ACC112 (cell line): ENCODE data around the gene GIGYF2.

Experiments used
- H2AFZ ChIP-seq: fragments of 200-600 bp; sonication (generic); one replicate; pipeline ENCODE4 v1.6.0; 2017; ENCODE audit warnings: antibody characterized with exemption, low read length; ENCODE audit not compliant: unreplicated experiment
- H3K27ac ChIP-seq: fragments of 200-600 bp; sonication (generic); 2 replicates; pipeline ENCODE4 v1.5.1; 2014; ENCODE audit warnings: low read depth, mild to moderate bottlenecking, antibody characterized with exemption, low read length, moderate library complexity
- H3K27me3 ChIP-seq: fragments of 200-600 bp; sonication (generic); 2 replicates; pipeline ENCODE4 v1.6.1; 2014; ENCODE audit warnings: mild to moderate bottlenecking, antibody characterized with exemption, low read length, moderate library complexity, mixed read lengths; ENCODE audit not compliant: insufficient read depth
- H3K36me3 ChIP-seq: fragments of 200-600 bp; sonication (generic); 2 replicates; pipeline ENCODE4 v1.6.1; 2016; ENCODE audit warnings: mild to moderate bottlenecking, antibody characterized with exemption, low read length, moderate library complexity, mixed read lengths; ENCODE audit not compliant: insufficient read depth
- H3K4me1 ChIP-seq: fragments of 200-600 bp; sonication (generic); one replicate; pipeline ENCODE4 v1.6.1; 2016; ENCODE audit warnings: low read length, mixed read lengths; ENCODE audit not compliant: insufficient read depth, unreplicated experiment, control insufficient read depth
- H3K4me3 ChIP-seq: fragments of 200-600 bp; sonication (generic); 2 replicates; pipeline ENCODE4 v1.5.1; 2014; ENCODE audit warnings: mild to moderate bottlenecking, low read depth, low read length
- H3K79me2 ChIP-seq: fragments of 200-600 bp; sonication (generic); one replicate; pipeline ENCODE4 v1.6.0; 2016; ENCODE audit warnings: low read length; ENCODE audit not compliant: control insufficient read depth, unreplicated experiment, insufficient read depth

GIGYF2 gene

DNA sequence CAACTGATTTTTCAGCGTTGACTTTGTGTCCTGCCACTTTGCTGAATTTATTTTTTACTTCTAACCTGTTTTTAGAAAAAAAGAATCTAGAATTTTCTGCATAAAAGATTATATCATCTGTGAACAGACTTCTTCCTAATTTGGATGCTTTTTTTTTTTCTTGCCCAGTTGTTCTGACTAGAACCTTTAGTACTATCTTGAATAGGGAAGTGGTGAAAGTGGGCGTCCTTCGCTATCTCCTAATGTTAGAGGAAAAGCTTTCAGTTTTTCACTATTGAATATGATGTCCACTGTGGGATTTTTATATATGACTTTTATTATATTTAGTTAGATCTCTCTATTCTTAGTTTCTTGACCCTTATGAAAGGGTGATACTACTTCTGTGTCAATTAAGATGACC, 105.0 kb downstream of the GIGYF2 start:
- H3K36me3 ChIP-seq, result peaks cover 36% of the 10 kb centered on the region
- H3K4me3 ChIP-seq, result no peak overlapping the region
- H3K27me3 ChIP-seq, result no peaks in the 10 kb centered on the region
- H3K4me1 ChIP-seq, result peaks cover 4% of the 10 kb centered on the region
- H2AFZ ChIP-seq, result no peak overlapping the region
- H3K79me2 ChIP-seq, result peaks cover 6% of the 10 kb centered on the region
- no peak overlapping the region for H3K27ac ChIP-seq

DNA sequence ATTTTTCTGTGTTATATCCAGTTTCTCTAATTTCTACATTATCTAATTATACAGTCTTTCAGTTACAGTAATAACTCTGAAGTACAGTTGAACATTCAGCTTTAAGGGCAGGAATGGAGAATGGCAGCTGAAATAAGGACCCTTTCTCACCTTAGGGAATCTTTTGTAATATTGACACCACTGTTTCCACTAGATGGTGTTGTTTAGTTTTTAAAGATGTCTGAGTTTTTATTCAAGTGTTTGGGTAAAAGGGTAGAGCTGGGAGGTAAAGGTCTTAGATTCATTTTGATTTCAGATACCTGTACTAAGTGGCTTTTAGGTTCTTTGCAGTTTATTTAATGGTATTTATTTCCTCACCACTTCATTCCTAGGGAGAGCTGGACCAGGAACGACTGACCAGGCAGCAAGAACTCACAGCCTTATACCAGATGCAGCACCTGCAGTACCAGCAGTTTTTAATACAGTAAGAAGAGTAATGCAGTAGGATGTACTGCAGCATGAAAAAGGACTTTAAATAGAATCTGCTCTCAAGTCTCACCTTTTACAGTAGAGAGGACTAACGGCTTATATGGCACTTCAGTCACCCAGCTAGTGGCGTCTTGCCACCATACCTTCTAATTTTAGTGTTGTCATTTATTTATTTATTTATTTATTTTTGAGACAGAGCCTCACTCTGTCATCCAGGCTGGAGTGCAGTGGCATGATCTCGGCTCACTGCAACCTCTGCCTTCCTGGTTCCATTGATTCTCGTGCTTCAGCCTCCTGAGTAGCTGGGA, 112.4 kb downstream of the GIGYF2 start:
- Histone ChIP-seq H3K4me3 (no peak overlapping the region), H3K4me1 (no peaks in the 10 kb centered on the region), H3K27ac (no peak overlapping the region), H2AFZ (no peak overlapping the region), H3K79me2 (no peaks in the 10 kb centered on the region), H3K27me3 (no peaks in the 10 kb centered on the region), H3K36me3 (peaks cover 37% of the 10 kb centered on the region)

DNA sequence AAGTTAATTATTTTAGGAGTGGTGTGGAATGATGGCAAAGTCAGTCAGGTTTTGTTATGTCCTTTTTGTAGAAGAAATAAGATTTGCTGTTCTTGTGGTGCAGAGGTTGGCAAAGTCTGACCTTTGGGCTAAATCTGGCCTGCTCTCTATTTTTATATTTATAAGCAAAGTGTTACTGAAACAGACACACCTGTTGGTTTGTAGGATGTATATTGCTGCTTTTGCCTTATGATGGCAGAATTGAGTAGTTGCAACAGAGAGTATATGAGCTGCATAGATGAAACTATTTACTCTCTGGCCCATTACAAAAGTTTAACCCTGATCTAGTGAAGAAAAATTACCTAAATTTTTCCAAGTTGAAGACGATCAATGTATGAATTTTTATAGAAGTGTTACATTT, 113.3 kb downstream of the GIGYF2 start:
- H3K79me2 ChIP-seq, result no peaks in the 10 kb centered on the region
- peaks cover 42% of the 10 kb centered on the region for H3K36me3 ChIP-seq

DNA sequence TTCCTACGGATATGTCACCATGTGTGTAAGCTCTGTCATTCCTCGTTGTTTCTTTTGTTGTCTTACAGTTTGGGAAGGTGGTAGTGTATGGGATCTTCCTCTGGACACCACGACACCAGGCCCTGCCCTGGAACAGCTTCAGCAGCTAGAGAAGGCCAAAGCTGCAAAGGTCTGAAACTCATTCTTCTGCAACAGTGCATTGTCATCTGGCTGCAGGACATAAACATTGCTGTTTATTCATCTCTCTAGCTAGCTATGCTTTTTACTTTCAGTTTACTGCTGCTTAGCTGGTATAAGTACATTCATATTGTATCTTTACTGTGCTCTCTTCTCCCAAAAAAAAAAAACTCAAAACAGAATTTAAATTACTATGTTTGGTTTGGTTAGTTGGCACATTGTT, 118.4 kb downstream of the GIGYF2 start:
- Histone ChIP-seq H3K27me3 (no peaks in the 10 kb centered on the region), H3K27ac (no peak overlapping the region), H2AFZ (no peak overlapping the region), H3K4me3 (no peak overlapping the region), H3K79me2 (no peaks in the 10 kb centered on the region), H3K4me1 (no peaks in the 10 kb centered on the region), H3K36me3 (peaks cover 45% of the 10 kb centered on the region)

More for the DNA sequence above, 113.3 kb downstream of the GIGYF2 start:
- Histone ChIP-seq H3K27ac (no peak overlapping the region), H2AFZ (no peak overlapping the region), H3K27me3 (no peaks in the 10 kb centered on the region), H3K4me1 (no peaks in the 10 kb centered on the region), H3K4me3 (no peak overlapping the region)

DNA sequence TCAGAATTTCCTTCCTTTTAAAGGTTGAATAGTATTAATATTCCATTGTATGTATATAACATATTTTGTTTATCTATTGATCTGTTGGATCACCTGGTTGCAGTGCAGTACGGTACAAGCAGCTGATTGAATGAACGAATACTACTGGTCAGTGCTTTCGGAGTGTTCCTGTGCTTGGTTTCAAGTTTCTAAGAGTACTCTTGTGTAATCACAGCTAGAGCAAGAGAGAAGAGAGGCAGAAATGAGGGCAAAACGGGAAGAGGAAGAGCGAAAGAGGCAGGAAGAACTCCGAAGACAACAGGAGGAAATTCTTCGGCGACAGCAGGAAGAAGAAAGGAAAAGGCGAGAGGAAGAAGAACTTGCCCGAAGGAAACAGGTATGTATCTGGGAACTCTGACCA, 119.5 kb downstream of the GIGYF2 start:
- Histone ChIP-seq H3K4me3 (no peak overlapping the region), H3K27ac (no peak overlapping the region), H3K4me1 (no peaks in the 10 kb centered on the region), H3K36me3 (peaks cover 39% of the 10 kb centered on the region), H2AFZ (no peak overlapping the region), H3K27me3 (no peaks in the 10 kb centered on the region), H3K79me2 (no peaks in the 10 kb centered on the region)

DNA sequence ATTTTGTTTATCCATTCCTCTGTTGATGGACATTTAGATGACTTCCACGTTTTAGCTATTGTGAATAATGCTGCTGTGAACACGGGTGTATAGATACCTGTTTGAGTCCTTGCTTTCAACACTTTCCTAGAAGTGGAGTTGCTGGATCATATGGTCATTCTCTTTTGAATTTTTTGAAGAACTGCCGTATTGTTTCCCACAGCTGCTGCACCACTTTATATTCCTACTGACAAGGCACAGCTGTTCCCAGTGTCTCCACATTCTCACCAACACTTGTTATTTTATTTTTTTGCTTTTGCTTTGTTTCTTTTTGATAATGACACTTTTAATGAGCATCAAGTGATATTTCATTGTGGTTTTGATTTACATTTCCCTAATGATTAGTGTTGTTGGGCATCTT, 120.6 kb downstream of the GIGYF2 start:
- Histone ChIP-seq H3K4me3 (no peak overlapping the region), H3K36me3 (peaks cover 30% of the 10 kb centered on the region), H3K79me2 (no peaks in the 10 kb centered on the region), H3K27me3 (no peaks in the 10 kb centered on the region), H3K4me1 (no peaks in the 10 kb centered on the region), H3K27ac (no peak overlapping the region), H2AFZ (no peak overlapping the region)

DNA sequence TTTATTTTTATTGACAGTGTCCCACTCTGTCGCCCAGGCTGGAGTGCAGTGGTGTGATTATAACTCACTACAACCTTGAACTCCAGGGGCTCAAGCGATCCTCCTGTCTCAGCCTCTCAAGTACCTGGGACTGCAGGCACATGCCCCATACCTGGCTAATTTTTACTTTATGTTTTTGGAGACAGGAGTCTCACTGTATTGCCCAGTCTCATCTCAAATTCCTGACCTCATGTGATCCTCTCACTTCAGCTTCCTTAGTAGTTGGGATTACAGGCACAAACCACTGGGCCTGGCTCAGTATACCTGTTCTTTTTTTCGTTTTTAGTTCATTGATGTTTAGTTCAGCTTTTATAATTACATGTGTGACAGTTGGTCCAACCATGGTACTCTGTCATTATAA, 132.9 kb downstream of the GIGYF2 start:
- H3K27me3 ChIP-seq, result no peaks in the 10 kb centered on the region
- H2AFZ ChIP-seq, result no peak overlapping the region
- H3K79me2 ChIP-seq, result peaks cover 3% of the 10 kb centered on the region
- peaks cover 20% of the 10 kb centered on the region for H3K36me3 ChIP-seq
- H3K4me1 ChIP-seq, result no peaks in the 10 kb centered on the region
- H3K4me3 ChIP-seq, result no peak overlapping the region
- no peak overlapping the region for H3K27ac ChIP-seq

DNA sequence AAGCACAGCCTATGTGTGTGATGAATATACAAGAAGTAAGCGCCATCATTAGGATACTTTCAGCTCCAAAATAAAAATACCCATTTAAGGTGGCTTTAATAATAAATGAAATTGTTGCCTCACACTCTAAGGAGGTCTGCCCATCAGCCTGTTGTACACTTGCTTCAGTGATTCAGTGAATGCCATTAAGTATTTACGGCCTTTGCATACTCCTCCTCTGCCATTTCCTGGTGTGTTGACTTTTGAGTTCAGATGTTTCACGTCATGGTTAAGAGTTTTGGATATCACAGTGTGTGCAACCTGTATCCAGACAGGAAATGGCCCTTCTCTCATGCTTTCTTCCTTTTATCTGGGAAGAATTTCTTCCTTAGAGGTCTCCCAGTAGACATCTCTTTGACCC, 134.4 kb downstream of the GIGYF2 start:
- Histone ChIP-seq H3K4me3 (no peak overlapping the region), H3K36me3 (peaks cover 14% of the 10 kb centered on the region), H2AFZ (no peak overlapping the region), H3K27ac (no peak overlapping the region), H3K79me2 (peaks cover 3% of the 10 kb centered on the region), H3K4me1 (no peaks in the 10 kb centered on the region), H3K27me3 (no peaks in the 10 kb centered on the region)

DNA sequence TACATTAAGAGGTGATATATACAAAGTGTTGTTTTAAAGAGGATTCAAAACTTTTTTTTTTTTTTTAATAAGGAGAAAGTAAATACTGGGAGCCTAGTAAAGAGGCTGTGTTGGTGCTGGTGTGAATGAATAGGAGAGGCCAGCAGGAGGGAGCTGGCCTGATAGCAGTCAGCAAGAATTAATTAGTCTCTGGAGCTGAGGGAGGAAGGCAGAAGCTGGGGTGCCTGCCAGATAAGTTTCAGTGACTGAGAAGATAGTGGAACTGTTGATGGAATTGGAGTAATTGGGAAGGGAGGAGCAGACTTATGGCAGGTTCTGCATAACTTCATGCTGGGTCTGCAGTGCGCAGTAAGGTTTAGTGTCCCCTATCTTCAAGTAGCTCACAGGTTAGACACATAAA, 136.7 kb downstream of the GIGYF2 start:
- Histone ChIP-seq H3K79me2 (no peaks in the 10 kb centered on the region), H3K27ac (no peak overlapping the region), H3K27me3 (no peaks in the 10 kb centered on the region), H3K4me3 (no peak overlapping the region), H2AFZ (no peak overlapping the region), H3K36me3 (peaks cover 14% of the 10 kb centered on the region), H3K4me1 (peaks cover 13% of the 10 kb centered on the region)

DNA sequence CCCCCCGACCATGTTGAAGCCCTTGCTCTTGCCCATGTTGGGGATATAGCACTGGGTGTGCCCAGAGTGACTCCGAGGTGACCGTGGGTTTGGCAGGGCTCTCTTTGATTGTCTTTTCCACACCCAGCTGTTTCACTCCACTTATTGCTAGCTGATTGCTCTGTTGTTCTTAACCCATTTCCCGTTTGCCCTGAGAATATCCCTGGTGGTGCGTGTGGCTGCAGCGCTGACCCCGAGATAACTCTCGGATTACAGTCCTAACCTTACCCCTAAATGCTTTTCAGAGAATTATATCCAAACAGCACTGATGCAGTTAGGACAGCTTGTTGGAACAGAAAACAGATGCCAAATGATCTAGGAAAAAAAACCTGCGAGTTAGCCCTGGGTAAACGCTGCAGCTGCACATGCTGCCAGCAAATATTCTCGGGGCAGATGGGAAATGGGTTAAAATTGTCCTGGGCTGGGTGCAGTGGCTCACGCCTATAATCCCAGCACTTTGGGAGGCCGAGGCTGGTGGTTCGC, 138.6 kb downstream of the GIGYF2 start:
- H3K4me3 ChIP-seq, result no peak overlapping the region
- peaks cover 13% of the 10 kb centered on the region for H3K4me1 ChIP-seq
- no peak overlapping the region for H2AFZ ChIP-seq
- H3K79me2 ChIP-seq, result no peaks in the 10 kb centered on the region
- H3K36me3 ChIP-seq, result peaks cover 27% of the 10 kb centered on the region; the same call in 1 of the 2 replicates
- H3K27ac ChIP-seq, result no peak overlapping the region
- no peaks in the 10 kb centered on the region for H3K27me3 ChIP-seq

DNA sequence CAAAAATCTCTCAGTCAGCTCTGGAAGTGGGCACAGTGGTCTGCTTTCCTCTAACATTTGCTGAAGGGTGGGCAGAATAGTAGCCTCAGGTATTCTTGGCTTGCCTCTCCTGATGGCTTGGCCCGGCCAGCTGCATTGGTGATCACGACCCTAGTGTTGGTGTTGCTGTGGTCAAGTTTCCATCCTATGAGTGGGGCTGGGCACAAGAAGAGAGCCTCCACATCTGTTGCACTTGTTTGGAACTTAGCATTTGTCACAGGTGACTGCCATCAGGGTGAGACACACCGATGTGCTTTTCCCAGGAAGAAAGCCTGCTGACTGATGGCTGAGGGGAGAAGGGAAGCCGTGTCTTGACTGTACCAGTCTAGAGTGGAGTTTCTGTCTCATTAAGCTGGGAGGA, 139.8 kb downstream of the GIGYF2 start:
- no peak overlapping the region for H2AFZ ChIP-seq
- peaks cover 13% of the 10 kb centered on the region for H3K4me1 ChIP-seq
- H3K27me3 ChIP-seq, result no peaks in the 10 kb centered on the region
- H3K27ac ChIP-seq, result no peak overlapping the region
- no peak overlapping the region for H3K4me3 ChIP-seq
- no peaks in the 10 kb centered on the region for H3K79me2 ChIP-seq
- peaks cover 22% of the 10 kb centered on the region; the same call in 1 of the 2 replicates for H3K36me3 ChIP-seq
